Hepatocyte (in vitro differentiated cells): Measurements from ENCODE around the gene TRIM29.

Source experiments
- EZH2 ChIP-seq: fragments of 200-600 bp; sonication (generic); IDR thresholded peaks from 2 replicates; pipeline ENCODE4 v1.6.1; 2016; ENCODE audit warnings: antibody characterized with exemption, mild to moderate bottlenecking, borderline replicate concordance
- EZH2phosphoT487 ChIP-seq: fragments of 200-600 bp; sonication (generic); IDR thresholded peaks from one replicate; pipeline ENCODE4 v1.6.1; 2018; ENCODE audit warnings: antibody characterized with exemption, mild to moderate bottlenecking, low read depth, moderate library complexity; ENCODE audit not compliant: unreplicated experiment, severe bottlenecking
- TF ChIP-seq, protein P1 (sequence below): fragments of 200-600 bp; sonication (generic); IDR thresholded peaks from 2 replicates; pipeline ENCODE4 v1.5.1; 2016; ENCODE audit warnings: antibody characterized with exemption, mild to moderate bottlenecking; ENCODE audit not compliant: poor library complexity

GRCh38 chr11:120112174-120112796 is 25.6 kb downstream of the TRIM29 start:
- TF ChIP-seq, protein P1, sequence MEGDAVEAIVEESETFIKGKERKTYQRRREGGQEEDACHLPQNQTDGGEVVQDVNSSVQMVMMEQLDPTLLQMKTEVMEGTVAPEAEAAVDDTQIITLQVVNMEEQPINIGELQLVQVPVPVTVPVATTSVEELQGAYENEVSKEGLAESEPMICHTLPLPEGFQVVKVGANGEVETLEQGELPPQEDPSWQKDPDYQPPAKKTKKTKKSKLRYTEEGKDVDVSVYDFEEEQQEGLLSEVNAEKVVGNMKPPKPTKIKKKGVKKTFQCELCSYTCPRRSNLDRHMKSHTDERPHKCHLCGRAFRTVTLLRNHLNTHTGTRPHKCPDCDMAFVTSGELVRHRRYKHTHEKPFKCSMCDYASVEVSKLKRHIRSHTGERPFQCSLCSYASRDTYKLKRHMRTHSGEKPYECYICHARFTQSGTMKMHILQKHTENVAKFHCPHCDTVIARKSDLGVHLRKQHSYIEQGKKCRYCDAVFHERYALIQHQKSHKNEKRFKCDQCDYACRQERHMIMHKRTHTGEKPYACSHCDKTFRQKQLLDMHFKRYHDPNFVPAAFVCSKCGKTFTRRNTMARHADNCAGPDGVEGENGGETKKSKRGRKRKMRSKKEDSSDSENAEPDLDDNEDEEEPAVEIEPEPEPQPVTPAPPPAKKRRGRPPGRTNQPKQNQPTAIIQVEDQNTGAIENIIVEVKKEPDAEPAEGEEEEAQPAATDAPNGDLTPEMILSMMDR: no peak
- TF ChIP-seq EZH2 (no peak), EZH2phosphoT487 (no peak)
